Islet of Langerhans (tissue), 1 donor: ENCODE results near the gene ARHGAP10.

Experiments
- FAIRE-seq: peaks from one replicate; lab custom pipeline; 2011; peaks lifted over from hg19 to GRCh38; lab: Jason Lieb, UNC

The ARHGAP10 gene

DNA sequence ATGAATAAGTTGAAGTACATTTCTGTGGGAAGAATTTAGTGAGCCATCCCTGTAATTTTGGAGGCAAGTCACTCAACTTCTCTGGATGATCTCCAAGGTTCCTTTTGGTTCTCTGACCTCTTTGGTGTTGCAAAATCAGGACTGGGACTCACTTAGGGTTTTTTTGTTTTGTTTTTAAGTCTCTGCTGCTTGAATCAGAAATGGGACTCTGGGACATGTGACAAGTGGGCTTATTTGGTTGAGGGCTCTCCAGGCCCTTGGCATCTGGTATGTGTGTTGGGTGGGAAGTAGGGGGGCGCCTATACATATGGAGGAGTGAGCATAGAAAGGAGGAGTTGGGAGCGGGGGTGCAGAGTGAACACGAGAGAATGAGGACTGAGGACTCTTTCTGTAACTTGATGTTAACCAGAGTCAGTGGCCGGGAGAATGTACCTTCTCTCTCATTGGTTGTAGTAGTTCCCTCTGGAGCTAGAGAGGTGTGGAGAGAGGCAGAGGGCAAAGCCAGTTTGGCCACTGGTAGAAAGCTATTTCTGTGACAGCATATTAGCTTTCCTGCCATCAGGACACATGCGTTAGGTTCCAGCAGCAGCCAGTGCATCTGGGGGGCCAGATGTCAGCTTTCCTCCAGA lies 1.9 kb downstream of the ARHGAP10 start:
- FAIRE-seq, result no peak

DNA sequence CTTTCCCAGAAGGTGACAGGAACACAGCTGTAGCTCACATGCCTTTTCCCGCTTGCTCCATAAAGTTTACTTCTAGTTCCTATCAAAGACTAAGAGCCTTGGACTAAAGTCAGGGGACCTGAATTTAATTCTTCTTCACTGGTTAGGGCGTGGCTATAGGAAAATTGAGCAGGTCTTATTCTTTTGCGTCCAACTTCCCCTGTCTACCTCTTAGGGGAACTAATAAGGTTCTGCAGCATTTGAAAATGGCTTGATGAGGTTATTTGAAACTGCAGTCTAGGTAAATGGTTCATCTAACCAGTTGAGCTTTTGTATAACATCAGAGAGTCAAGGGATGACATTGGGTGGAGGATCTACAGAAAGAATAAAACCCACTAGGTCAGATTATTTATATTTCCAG lies 2.6 kb downstream of the ARHGAP10 start:
- FAIRE-seq, result no peak

DNA sequence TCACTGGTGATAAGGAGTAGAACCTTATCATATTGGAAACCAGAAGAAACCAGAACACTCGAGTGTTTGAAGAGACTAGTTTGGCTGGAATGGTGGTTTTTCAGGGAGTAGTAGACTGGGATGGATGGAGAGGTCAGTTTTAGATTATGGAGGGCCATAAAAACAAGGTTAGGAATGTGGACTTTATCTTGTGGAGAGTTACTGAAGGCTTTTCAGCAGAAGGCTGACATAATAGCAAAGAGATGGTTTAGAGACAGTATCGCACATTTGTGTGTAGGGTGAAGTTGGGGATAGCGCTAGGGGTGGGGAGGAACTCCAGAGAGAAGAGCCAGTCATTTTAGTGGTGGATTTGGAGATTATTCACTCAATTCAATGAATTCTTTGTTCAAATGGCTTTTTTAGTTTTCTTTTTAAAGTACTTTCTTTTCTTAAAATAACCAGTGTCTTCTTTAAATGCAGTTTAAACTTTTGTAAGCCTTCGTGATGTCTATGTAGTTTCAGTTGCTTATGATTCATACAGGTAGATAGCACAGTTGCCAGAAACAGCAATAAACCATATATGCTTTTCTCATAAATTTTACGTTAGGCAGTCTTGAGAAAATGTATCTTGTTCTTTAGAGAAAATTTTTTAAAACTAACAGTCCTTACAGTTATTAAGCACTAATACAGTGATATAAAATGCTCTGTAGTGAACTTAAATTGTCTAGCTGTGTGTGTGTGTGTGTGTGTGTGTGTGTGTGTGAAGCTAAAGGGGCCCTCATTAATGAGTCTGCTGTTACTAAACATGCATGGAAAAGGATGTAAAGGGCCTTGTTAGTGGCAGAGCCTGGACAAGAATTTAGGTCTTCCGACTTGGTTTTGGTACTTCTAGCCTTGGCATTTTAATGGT lies 3.8 kb downstream of the ARHGAP10 start:
- no peak for FAIRE-seq

DNA sequence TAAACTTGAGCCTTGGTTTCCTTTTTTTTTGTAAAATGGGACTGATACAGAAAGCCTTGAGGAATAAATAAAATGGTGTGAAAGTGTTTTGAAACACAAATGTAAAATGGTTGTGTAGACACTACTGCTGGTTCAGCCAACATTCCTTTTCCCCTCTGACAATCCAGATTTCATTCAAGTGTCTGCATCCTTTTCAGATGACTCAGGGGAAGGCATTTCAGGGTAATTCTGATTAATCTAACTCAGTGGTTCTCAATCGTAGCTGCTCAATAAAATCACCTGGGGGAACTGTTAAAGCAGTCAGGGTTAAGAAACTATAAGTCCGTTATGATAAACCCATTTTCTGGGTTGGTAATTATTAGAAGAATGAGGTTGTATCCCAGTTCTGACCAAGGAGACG lies 4.6 kb downstream of the ARHGAP10 start:
- no peak for FAIRE-seq

DNA sequence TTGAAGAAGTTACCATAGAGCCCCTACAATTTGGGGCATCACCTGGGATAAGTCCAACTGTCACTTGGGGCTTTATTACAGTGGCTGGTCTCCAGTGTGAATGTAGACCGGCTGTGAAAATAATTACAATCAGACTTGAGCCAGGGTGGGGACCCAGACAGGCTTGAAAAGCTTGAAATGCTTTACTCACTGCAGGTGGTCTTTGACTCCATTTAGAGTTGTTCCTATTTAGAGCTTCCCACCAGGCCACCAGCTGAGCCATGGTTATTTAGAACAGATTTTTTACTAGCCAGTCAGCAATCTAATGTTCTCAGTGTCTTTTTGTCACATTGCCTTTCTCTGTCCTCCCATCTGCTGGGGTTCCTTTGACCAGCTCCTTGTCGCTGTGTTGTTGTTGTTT lies 5.7 kb downstream of the ARHGAP10 start:
- FAIRE-seq, result no peak

DNA sequence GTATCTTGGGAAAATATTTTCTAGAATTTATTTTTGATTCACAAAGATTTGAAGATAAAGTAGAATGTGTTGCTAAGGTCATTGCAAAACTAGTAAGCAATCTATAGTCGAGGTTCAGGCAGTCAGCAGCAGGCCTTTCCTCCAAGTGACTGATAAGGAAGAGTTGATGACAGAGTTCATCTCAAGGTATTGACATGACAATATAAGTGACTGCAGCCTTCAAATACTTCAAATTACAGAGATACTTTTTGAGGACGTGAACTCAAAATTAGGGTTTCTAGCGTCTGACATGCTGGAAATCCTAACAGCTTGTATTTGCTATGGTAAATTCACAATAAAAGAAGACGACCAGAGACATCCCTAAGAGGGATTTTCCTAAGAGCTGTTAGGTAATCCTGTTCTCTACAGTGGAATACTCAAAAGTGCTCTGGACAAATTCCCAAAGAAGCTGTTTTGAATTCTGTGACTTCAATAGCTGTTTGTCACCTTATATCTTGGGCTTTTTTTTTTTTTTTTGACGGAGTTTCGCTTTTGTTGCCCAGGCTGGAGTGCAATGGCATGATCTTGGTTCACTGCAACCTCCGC lies 7.4 kb downstream of the ARHGAP10 start:
- no peak for FAIRE-seq

DNA sequence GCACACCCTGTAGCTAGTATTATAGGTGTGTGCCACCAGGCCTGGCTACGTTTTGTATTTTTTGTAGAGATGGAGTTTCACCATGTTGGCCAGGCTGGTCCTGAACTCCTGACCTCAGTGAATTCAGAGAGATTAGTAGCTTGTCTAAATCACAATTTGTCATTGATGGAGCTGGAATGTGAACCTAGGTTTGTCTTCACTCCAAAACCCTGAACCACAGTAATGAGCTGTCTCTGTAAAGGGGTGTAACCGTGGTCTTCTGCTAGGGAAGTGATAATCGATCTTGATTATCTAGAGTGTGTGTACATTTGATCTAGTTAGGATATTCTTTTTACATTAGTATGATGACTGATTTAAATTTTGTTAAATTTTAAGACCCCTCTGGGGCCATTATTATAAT lies 8.3 kb downstream of the ARHGAP10 start:
- FAIRE-seq, result no peak

DNA sequence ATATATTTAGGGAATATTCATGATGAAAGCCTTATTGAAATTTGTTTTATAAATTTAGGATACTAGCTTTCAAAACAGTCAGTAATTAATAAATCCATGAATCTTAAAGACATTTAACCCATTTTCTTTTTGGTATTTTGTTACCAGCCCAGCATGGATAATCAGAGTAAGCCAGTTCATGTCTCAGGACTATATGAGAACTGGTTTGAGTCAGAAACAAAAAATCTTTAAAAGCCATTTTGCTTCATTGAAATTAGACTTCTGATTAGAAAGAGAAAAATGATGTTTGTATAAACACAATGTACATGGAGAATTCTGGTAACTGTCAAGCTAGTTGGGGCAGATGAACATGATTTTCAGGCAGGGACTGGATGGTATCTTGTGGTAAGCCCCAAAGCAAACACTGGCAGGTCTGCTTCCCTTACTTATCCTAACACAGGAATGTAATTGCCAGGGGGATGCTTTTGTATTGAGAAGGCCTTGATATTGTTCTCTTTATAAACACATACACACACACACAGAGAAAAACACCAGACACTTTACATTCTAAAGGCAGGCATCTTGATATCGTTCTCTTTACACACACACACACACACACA lies 9.4 kb downstream of the ARHGAP10 start:
- no peak for FAIRE-seq

DNA sequence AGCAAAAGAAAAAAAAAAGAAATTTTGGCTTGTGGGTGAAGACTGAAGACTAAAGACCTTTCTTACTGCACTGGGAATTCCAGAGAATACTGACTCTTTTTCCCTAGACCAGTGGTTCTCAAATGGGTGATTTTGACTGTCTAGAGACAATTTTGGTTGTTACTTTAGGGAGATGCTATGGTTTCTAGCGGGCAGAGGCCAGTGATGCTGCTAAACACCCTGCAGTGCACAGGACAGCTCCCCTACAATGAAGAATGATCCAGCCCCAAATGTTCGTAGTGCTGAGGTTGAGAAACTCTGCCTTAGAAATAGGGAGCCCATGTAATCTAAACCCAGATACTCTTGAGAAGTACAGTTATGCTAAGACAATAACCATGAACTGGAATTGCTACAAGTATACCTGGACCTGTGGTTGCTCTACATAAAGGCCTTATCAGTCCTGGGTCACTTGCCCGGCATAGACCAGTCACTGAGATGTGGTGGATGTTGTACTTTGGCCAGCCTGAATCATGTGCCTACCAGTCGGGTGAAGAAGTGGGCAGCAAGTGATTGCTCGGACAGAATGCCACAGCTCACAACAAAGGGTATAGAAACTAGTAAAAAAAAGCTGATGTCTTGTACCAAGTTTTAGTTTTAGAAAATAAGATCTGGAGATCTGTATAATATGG lies 16.0 kb downstream of the ARHGAP10 start:
- no peak for FAIRE-seq

DNA sequence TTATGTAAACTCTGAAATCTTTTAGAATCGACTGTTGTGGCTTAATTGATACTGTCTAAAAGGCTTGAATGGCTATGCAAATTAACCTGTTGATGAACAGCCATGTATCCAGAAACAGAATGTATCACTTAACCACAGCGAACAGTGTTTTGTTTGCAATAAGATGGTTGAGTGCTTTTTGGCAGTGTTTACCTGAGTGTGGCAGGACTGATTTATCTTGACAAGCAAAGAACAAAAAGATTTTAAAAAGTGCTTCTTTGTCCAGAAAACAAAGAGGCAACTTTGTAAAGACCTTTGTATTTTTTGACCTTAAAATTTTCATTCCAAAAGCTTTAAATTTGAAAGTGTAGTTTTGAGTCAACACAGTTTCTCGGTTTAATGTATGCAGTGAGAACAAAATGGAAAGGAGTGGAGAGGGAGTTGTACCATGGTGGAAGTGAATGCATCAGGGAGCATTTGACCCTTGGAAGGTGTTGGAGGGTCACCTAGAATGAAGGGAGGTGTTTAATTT lies 18.0 kb downstream of the ARHGAP10 start:
- no peak for FAIRE-seq

DNA sequence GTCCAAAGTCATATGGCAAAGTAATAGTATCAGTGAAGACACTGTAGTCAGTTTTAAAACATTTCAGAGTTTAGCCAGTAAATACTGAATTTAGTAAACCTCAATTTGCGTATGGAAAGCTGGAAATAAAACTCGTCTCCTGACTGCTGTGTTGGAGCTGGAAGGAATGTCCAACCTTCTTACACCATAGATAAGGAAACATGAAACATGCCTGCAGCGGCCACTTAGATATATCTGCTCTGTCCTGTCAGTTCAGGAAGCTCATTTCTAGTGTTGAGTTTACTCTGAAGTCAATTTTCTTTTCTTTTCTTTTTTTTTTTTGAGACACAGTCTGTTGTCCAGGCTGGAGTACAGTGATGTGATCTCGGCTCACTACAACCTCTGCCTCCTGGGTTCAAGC lies 21.2 kb downstream of the ARHGAP10 start:
- FAIRE-seq, result no peak

DNA sequence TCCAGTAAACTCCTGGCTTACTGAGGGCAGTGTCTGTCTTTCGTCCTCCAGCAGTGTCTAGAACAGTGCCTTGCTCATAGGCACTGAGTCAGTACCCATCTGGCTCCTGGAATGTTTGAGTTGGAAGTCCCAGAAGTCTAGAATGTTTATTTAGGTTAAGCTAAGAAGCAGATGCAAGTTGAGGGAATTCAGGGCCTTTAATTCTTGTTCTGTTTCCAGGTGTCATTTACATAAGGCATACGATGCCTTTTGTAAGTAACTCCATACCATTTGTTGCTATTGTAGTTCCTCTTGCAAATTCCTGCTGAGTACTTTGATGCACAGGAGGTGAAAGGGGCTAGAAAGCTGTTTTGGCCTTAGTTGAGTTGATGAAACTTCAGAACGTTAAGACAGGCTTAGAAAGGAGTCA lies 22.2 kb downstream of the ARHGAP10 start:
- no peak for FAIRE-seq

DNA sequence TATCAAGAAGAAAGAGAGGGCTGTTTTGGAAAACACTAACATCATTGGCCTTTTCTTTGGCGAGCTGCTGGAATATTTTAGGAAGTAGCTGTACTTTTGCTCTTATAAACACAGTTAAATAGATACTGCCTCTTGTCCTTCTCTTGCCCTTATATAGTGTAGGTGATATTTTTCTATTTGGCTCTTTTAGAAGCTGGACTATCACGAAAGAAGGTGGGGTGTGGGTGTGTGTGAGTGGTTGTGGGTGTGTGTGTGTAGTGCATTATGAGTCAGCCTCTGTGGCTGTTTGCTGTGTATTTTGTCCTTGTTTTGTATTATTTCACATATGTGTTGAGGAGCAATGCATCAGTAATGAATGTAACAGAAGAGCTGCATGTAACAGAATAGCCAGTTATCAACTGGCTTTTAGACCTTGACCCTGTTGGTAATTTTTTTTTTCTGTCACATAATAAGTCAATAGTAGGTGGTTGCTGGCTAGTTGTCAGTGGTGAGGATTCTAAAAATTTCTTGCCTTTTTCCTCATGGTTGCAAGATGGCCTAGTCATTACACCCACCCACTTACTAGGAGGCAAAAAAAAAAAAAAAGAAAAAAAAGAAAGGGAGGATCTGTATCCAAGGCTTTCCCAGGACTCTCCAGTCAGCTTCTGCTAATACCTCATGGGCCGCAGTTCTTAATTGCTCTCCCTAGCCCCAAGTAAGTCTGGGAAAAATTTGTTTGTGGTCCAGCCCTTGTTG lies 23.8 kb downstream of the ARHGAP10 start:
- FAIRE-seq, result no peak

DNA sequence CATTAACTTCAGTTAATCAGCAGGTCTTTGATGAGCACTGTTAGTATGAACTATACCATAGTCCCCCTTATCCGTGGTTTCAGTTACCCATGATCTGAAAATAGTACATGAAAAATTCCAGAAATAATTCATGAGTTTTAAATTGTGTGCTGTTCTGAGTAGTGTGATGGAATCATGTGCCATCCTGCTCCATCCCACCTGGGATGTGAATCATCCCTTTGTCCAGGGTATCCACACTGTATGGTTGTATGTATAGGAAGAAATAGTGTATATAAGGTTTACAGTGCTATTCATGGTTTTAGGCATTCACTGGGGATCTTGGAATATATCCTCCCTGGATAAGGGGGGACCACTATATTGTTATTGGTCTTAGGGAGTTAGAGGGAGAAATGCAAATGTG lies 24.5 kb downstream of the ARHGAP10 start:
- FAIRE-seq, result no peak

DNA sequence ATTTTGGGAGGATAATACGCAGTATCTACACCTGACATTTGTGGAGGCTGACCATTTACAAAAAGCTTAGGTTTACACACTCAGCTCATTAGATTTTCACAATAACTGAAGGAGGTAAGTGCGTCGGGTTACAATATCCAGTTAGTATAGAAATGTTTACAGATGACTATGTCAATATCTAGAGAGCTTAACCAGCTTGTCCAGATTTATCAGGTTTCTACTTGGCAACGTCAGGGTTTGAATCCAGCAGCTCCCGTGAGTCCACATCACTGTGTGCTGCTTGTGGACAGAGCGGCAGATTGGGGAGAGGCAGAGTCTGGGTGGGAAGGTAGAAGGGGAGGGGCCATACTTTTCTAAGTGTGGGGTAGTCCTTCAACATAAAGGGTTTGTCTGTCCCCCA lies 28.3 kb downstream of the ARHGAP10 start:
- FAIRE-seq, result no peak

DNA sequence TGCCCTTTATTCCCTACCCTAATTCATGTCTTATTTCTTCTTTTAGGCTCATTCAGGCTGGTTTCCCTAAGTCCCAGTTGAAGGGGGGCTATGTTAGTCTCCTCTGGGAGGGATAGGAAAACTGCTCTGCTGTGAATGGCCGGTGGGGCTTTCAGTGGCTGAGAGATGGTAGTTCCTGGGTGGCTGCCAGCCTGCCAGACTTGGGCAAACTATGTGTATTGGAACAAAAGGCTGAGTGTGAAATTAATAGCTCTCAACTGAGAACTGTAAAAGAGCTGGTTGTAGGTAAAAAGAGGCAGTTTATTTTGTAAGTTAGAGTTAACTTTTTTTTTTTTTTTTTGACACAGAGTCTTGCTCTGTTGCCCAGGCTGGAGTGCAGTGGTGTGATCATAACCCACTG lies 28.8 kb downstream of the ARHGAP10 start:
- FAIRE-seq, result no peak

DNA sequence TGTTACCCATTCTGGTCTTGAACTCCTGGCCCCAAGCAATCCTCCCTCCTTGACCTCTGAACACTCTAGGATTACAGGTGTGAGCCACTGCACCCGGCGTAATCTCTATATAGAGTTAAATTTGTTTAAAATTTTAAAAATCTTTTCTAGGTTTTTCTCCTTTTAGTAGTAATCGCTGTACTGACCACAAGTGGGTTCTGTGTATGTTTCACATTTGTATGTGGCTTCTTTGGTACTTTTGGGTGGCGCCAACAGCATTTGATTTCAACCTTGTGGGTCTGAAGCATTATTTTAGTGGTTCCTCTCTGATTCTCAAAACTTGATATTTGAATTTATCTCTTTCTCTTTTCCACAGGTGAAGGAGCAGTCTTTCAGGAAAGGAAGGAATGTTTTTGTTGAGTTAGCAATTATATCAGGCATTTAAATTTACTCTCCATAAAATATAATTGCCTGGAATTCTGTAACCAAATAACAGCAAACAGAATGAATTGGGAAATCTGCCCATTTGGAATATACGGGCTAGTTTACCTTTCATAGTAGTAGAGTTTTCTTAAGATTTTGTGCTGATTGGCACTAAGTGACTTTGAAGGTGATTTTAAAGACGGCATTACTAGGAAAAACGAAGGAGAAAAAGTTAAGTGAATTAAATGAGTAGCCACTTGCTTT lies 29.5 kb downstream of the ARHGAP10 start:
- FAIRE-seq, result no peak

DNA sequence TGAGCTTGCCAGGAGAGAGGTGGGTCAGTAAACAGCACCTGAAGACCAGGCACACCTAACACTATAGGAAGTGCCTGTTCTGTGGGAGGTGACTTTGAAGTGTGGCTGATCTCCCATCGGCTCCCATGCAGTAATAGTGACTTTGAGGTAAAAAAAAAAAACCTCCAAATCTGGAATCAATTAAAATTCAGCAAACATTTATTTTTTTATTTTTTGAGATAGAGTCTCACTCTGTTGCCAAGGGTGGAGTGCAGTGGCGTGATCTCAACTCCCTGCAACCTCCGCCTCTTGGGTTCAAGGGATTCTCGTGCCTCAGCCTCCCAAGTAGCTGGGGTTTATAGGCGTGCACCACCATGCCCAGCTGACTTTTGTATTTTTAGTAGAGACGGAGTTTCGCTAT lies 32.4 kb downstream of the ARHGAP10 start:
- FAIRE-seq, result no peak

DNA sequence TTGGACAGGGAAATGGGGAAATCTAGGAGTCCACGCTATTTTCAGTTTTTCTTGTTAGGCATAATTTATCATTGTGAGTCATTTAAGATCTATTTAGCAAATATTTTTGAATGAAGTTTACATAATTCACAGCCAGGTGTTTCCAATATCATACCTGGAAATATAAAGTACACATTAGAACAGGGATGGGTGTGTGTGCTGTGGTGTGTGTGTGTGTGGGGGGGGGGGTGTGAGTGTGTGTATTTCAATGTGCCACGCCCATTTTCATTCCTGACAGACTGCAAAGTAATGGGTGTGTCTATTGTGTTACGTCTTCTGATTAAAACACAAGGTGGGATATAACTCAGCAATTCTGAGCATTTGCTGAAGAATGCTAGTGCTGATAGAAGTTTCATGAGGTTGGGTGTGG lies 33.2 kb downstream of the ARHGAP10 start:
- FAIRE-seq, result no peak

DNA sequence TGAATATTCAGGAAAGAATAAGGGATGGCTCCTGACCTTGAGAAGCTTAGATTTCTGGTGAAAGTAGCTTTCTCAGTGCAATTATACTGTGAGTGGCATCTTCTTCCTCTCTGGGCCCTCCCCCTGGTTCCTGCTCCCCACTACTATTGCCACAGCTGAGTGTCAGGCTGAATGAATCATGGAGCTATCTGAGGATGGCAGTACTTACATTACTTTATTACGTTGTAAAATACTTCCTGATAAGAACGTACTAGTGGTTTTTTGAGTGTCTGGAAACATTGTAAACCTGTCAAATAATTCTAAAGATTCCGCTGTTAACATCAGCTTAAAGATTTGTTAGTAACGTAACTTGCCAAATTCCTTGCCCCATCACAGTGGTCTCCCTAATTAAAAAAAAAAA lies 36.2 kb downstream of the ARHGAP10 start:
- no peak for FAIRE-seq

DNA sequence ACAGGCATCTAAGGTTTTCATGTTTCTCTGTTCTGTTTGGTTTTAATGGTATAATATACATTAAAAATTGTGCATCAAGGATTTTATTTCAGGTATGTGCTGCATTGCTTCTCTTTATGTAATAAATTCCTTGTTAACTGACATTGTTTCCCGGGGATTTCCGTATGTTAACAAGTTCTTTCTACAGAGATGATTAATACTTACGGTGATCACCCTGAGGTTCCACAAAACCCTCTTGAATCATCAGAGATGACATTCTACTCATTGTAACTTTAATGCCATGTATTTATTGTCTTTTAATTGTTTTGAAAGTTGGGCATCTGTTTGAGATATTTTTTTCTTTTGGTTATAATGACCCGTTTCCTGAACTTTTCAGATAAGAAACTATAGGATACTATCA lies 37.5 kb downstream of the ARHGAP10 start:
- no peak for FAIRE-seq
